Retinal pigment epithelial cell (primary cell): ENCODE measurements around the gene FST.

Experiments used
- DNase-seq: peaks from one replicate; pipeline ENCODE4 v3.0.0-alpha.2; 2010; ENCODE audit warnings: low read depth
- H3K4me3 ChIP-seq: 2 replicates; pipeline ENCODE4 v1.5.1; 2011; ENCODE audit warnings: mild to moderate bottlenecking, low read length, control low read depth, moderate library complexity
- TF ChIP-seq, protein P1 (sequence below): conservative IDR thresholded peaks from 2 replicates; pipeline ENCODE4 v1.5.1; 2011; ENCODE audit warnings: low read depth, low read length, control low read depth, inconsistent platforms

The FST gene

DNA sequence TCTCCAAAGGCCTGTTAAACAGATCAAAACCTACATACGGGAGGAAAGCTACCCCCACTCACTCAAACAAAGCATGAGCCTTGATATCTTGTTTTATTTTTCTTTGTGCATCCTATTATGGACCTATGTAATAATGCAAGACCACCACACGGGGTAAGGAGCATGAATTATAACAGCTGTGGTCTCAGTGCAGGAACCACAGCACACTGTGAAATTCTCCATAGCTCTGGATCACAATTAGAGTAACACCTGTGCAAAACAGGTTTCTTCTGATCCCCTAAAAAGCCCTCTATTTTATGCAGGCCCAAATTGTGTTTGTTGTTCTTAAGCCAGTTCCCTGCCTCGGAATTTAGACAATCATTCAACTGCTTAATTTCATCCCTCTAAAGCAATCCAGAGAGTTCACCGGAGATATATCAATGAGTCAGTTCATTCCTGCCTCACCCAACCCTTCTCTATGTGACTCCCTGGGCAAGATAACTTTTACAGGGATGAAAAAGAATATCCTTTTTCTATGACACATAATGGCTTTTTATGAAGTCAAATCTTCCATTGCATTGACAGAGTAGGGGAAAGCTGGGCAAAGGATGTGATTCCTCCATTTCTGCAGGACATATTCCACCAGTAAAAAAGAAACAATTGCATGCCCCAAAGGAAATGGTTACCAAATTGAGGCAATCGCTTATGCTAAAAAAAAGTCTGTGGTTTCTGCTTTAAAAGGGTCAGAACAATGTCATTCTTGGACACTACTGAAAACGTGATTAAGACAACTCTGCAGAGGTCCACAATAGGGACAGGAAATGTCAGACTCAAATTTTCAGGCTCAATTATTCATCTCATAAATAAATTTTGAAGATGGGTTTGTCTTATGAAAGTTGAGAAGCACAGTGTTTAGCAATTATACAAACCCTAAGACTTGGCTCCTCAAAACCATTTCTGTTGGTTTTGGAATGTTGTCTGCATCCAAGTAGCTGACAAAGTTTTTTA lies 41.6 kb upstream of the FST start:
- TF ChIP-seq, protein P1, sequence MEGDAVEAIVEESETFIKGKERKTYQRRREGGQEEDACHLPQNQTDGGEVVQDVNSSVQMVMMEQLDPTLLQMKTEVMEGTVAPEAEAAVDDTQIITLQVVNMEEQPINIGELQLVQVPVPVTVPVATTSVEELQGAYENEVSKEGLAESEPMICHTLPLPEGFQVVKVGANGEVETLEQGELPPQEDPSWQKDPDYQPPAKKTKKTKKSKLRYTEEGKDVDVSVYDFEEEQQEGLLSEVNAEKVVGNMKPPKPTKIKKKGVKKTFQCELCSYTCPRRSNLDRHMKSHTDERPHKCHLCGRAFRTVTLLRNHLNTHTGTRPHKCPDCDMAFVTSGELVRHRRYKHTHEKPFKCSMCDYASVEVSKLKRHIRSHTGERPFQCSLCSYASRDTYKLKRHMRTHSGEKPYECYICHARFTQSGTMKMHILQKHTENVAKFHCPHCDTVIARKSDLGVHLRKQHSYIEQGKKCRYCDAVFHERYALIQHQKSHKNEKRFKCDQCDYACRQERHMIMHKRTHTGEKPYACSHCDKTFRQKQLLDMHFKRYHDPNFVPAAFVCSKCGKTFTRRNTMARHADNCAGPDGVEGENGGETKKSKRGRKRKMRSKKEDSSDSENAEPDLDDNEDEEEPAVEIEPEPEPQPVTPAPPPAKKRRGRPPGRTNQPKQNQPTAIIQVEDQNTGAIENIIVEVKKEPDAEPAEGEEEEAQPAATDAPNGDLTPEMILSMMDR: no peak
- DNase-seq: no peak
- H3K4me3 ChIP-seq: no peak overlapping the region

DNA sequence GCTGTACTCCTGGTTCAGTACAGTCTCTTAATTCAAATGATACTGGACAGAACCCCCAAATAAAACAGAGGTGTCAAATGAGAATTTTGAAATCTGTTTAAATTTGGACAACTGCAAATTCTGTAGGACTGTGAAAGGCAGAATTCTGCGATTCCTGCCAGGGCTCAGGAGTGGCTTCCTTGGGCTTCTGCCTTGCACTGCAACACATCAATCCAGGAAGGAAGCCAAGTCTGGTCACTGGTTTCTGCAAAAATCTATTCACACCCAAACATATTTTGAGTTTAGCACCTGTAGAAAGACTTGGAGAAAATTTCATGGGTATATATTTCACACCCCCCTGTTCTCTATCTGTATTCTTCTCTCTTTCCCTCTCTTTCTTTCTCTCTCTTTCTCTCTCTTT lies 37.5 kb upstream of the FST start:
- DNase-seq: no peak
- TF ChIP-seq, protein P1: no peak
- H3K4me3 ChIP-seq: no peak overlapping the region

DNA sequence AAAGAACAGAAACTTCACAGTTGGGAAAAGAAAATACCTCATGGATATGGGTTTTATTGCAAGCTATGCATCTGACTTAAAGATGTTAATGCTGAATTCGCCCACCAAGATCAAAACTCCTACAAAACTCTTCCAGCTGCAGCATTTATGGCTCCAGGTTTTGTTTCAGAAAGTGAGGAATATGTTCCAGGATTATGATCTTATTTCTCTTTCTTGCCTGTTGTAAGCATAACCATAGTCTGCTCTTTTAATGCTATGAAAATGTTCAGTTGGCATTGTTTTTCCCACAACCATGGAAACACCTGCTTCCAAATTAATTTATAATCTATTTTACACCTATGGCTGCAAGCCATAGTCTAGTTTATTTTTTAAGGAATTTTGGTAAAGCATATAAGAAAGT lies 34.9 kb upstream of the FST start:
- DNase-seq: no peak
- no peak overlapping the region for H3K4me3 ChIP-seq
- TF ChIP-seq, protein P1: no peak

DNA sequence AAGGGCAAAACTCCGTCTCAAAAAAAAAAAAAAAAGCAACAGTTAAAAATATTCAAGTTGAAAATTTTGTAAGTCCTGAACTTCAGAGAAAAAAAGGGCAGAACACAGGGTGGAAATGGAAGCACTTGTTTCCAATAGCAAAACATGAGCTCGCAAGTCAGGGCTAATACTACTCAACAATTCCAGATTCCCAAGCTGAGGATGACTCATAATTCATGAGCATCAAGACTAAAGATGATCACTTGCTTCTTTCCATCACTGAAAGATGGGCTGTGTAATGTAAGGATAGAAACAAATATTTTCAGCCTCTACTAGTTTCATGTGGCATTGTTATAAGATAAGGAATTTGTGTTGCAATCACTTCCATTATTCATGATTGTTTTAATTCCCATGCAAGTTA lies 33.5 kb upstream of the FST start:
- no peak overlapping the region for H3K4me3 ChIP-seq
- TF ChIP-seq, protein P1: no peak
- no peak for DNase-seq

DNA sequence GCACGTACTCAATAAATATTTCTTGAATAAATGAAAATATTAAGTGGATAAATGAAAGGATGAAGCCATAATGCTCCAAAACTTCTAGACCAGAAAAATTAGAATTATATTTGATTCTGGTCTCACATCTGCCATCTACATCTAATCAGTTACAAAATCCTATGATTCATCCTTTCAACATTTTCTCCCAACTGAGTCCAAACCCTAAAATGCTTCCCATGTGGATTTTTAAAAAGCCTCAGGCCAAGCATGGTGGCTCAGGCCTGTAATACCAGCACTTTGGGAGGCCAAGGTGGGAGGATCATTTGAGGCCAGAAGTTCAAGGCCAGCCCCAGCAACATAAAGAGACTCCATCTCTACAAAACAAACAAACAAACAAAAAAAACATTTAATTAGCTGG lies 31.6 kb upstream of the FST start:
- no peak for DNase-seq
- TF ChIP-seq, protein P1: no peak
- H3K4me3 ChIP-seq: no peak overlapping the region

DNA sequence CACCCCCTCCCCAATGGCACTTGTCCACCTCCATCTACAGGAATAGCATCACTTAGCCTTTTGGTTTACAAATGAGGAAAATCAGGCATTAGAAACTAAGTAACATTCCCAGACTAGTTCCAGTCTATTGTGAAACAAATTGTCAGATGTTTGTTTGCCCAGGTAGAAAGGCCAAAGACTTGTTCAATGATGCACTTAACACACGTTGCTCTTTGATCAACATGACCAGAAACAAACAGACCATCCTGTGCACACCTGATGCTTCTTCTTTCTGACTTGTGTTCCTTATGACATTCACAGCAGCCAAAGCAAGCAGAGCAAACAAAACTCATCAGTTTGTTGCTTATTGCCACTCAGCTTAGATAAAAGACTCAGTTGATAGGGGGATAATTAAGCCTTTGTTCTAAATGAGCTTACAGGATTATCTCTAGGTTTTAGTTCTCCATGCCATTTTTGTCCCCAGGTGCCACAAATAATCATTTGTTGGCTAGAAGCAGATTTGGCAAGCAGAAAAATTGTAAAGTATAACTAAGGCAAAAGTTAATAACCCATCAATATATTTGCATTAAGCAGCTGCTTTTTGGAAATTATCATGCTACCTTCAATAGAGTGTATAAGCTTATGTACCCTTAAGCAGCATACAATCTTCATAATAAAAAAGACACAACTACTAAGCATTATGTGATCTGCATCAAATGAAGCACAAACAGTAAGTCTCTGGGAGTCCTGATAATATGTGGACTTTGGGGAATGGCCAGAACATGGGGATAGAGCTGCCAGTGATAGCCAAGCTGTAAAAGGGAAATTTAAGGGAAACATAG lies 26.3 kb upstream of the FST start:
- no peak overlapping the region for H3K4me3 ChIP-seq
- TF ChIP-seq, protein P1: no peak
- DNase-seq: no peak
